Caco-2 (cell line): ENCODE results near the gene RELCH. TPM values are rescaled to one million over a fixed set of nuclear protein-coding genes. Genes with fewer than 3 reads are reported as not detected.

Experiments
- BruUV-seq: library from RNA; stranded (reverse); fragments of 400-500 nt; replicated peaks from 2 replicates; lab custom pipeline; 2021; lab: Mats Ljungman, UMichigan
- CTCF ChIA-PET: fragments of 300-600 bp; sonication (Branson Sonifier 250); formaldehyde crosslinking; loops from one replicate; lab custom pipeline; 2022; ENCODE audit warnings: antibody characterized with exemption; lab: Charles Lee
- POLR2A ChIA-PET: fragments of 300-600 bp; sonication (Branson Sonifier 250); formaldehyde crosslinking; loops from one replicate; lab custom pipeline; 2022; ENCODE audit warnings: antibody characterized with exemption; lab: Charles Lee
- DNase-seq, 2 experiments: peaks; one replicate each; pipeline versions ENCODE4 v3.0.0 to v3.0.0-alpha.2; 2020 to 2022
- H3K27me3 ChIP-seq: replicated peaks from 2 replicates; pipeline ENCODE4 v1.6.0; 2011; ENCODE audit warnings: low read length; ENCODE audit not compliant: control insufficient read depth, insufficient read depth
- H3K36me3 ChIP-seq: 2 replicates; pipeline ENCODE4 v1.5.1; 2011; ENCODE audit warnings: low read length; ENCODE audit not compliant: control insufficient read depth, insufficient read depth
- H3K4me1 ChIP-seq: fragments of 250-450 bp; sonication (Bioruptor Pico); 2 replicates; pipeline ENCODE4 v1.5.1; 2020; ENCODE audit warnings: mild to moderate bottlenecking
- H3K4me3 ChIP-seq: 2 replicates; pipeline ENCODE4 v1.5.1; 2011; ENCODE audit warnings: low read depth, mild to moderate bottlenecking, control low read depth, low read length
- H3K9me3 ChIP-seq: fragments of 250-450 bp; sonication (Bioruptor Pico); 2 replicates; pipeline ENCODE4 v1.5.1; 2020; ENCODE audit warnings: mild to moderate bottlenecking, moderate library complexity
- H3K27ac Mint-ChIP-seq: one replicate; pipeline ENCODE4 v1.8.0; 2022; ENCODE audit warnings: mixed read lengths; ENCODE audit not compliant: unreplicated experiment
- H3K27me3 Mint-ChIP-seq: one replicate; pipeline ENCODE4 v1.8.0; 2022; ENCODE audit warnings: mixed read lengths; ENCODE audit not compliant: insufficient read depth, unreplicated experiment
- H3K36me3 Mint-ChIP-seq: one replicate; pipeline ENCODE4 v1.8.0; 2022; ENCODE audit warnings: mild to moderate bottlenecking, mixed read lengths; ENCODE audit not compliant: insufficient read depth, unreplicated experiment
- H3K4me1 Mint-ChIP-seq: one replicate; pipeline ENCODE4 v1.8.0; 2022; ENCODE audit warnings: low read depth, mixed read lengths; ENCODE audit not compliant: unreplicated experiment
- H3K4me3 Mint-ChIP-seq: one replicate; pipeline ENCODE4 v1.8.0; 2022; ENCODE audit warnings: mild to moderate bottlenecking, moderate library complexity, mixed read lengths; ENCODE audit not compliant: unreplicated experiment
- H3K9me3 Mint-ChIP-seq: one replicate; pipeline ENCODE4 v1.8.0; 2022; ENCODE audit warnings: mixed read lengths; ENCODE audit not compliant: unreplicated experiment
- intact Hi-C: fragments of 100-400 bp; cut with micrococcal nuclease; formaldehyde crosslinking; loops from one replicate; pipeline ENCODE4 v1.10.0; 2022; ENCODE audit not compliant: unreplicated experiment
- total RNA-seq: library from RNA; stranded (reverse); gene quantifications from 2 replicates; pipeline ENCODE4 v1.2.3, GENCODE V29; 2022
- TF ChIP-seq, protein P1 (sequence below), 2 experiments: fragments of 200-600 bp in 1 of 2; IDR thresholded peaks; 1 replicate in 1 of 2; 2 replicates in 1 of 2; pipeline versions ENCODE4 v1.5.1 to v1.8.0; 2011 to 2022; ENCODE audit warnings: antibody characterized with exemption in 1 of 2, control low read depth in 1 of 2, inconsistent platforms in 1 of 2, low read depth in 1 of 2, low read length in 1 of 2, mild to moderate bottlenecking in 1 of 2, moderate library complexity in 1 of 2; ENCODE audit not compliant: insufficient read depth in 1 of 2, severe bottlenecking in 1 of 2, unreplicated experiment in 1 of 2

Gene RELCH
- total RNA-seq, 1 experiment from 2014 or later = 16.8 TPM

GRCh38 chr18:62170857-62171256 lies 16.2 kb upstream of the RELCH start:
- no TSS peak for BruUV-seq
- Mint-ChIP-seq H3K27me3 (no peaks in the 10 kb centered on the region), H3K9me3 (no peaks in the 10 kb centered on the region), H3K4me1 (no peaks in the 10 kb centered on the region), H3K36me3 (no peaks in the 10 kb centered on the region), H3K27ac (no peak overlapping the region), H3K4me3 (no peak overlapping the region)
- no peak for DNase-seq
- H3K36me3 ChIP-seq = no peaks in the 10 kb centered on the region
- H3K4me1 ChIP-seq = no peaks in the 10 kb centered on the region
- H3K27me3 ChIP-seq = no peaks in the 10 kb centered on the region
- ChIA-PET CTCF (no interaction called here), POLR2A (no interaction called here)
- H3K4me3 ChIP-seq = no peak overlapping the region
- TF ChIP-seq, protein P1, sequence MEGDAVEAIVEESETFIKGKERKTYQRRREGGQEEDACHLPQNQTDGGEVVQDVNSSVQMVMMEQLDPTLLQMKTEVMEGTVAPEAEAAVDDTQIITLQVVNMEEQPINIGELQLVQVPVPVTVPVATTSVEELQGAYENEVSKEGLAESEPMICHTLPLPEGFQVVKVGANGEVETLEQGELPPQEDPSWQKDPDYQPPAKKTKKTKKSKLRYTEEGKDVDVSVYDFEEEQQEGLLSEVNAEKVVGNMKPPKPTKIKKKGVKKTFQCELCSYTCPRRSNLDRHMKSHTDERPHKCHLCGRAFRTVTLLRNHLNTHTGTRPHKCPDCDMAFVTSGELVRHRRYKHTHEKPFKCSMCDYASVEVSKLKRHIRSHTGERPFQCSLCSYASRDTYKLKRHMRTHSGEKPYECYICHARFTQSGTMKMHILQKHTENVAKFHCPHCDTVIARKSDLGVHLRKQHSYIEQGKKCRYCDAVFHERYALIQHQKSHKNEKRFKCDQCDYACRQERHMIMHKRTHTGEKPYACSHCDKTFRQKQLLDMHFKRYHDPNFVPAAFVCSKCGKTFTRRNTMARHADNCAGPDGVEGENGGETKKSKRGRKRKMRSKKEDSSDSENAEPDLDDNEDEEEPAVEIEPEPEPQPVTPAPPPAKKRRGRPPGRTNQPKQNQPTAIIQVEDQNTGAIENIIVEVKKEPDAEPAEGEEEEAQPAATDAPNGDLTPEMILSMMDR (IDR thresholded peaks at IDR 0.05; ENCODE audit: insufficient read depth in 1 of 2, low read depth in 1 of 2, low read length in 1 of 2, severe bottlenecking in 1 of 2, unreplicated experiment in 1 of 2) = no peak
- intact Hi-C loops = no loop called here
- H3K9me3 ChIP-seq = no peaks in the 10 kb centered on the region

GRCh38 chr18:62172298-62172697 lies 14.8 kb upstream of the RELCH start:
- CTCF ChIA-PET = no interaction called here
- POLR2A ChIA-PET = no interaction called here
- Histone ChIP-seq H3K27me3 (no peaks in the 10 kb centered on the region), H3K4me1 (no peaks in the 10 kb centered on the region), H3K4me3 (no peak overlapping the region), H3K36me3 (no peaks in the 10 kb centered on the region), H3K9me3 (no peaks in the 10 kb centered on the region)
- Mint-ChIP-seq H3K4me1 (no peaks in the 10 kb centered on the region), H3K27me3 (no peaks in the 10 kb centered on the region), H3K27ac (no peak overlapping the region), H3K9me3 (no peaks in the 10 kb centered on the region), H3K4me3 (no peak overlapping the region), H3K36me3 (peaks cover 5% of the 10 kb centered on the region)
- intact Hi-C loops = no loop called here
- BruUV-seq = no TSS peak
- no peak for DNase-seq
- TF ChIP-seq, protein P1 (IDR thresholded peaks at IDR 0.05; ENCODE audit: insufficient read depth in 1 of 2, low read depth in 1 of 2, low read length in 1 of 2, severe bottlenecking in 1 of 2, unreplicated experiment in 1 of 2) = no peak

- Mint-ChIP-seq H3K27me3 (no peaks in the 10 kb centered on the region), H3K9me3 (no peaks in the 10 kb centered on the region), H3K4me3 (no peak overlapping the region), H3K4me1 (no peaks in the 10 kb centered on the region), H3K36me3 (peaks cover 6% of the 10 kb centered on the region), H3K27ac (no peak overlapping the region)
- TF ChIP-seq, protein P1 (IDR thresholded peaks at IDR 0.05; ENCODE audit: insufficient read depth in 1 of 2, low read depth in 1 of 2, low read length in 1 of 2, severe bottlenecking in 1 of 2, unreplicated experiment in 1 of 2) = no peak
- no TSS peak for BruUV-seq
- Histone ChIP-seq H3K4me1 (no peaks in the 10 kb centered on the region), H3K36me3 (no peaks in the 10 kb centered on the region), H3K27me3 (no peaks in the 10 kb centered on the region), H3K9me3 (no peaks in the 10 kb centered on the region), H3K4me3 (no peak overlapping the region)
- intact Hi-C loops = no loop called here
- DNase-seq = no peak
- POLR2A ChIA-PET = no interaction called here
- CTCF ChIA-PET = no interaction called here
Measured at GRCh38 chr18:62175521-62175920, 11.5 kb upstream of the RELCH start.
